BE2C (cell line): ENCODE results near the gene DLG2.

Source experiments
- DNase-seq: peaks from one replicate; pipeline ENCODE4 v3.0.0-alpha.2; 2020
- H3K27me3 ChIP-seq: fragments of 250-450 bp; sonication (Bioruptor Pico); 2 replicates; pipeline ENCODE4 v1.5.1; 2020; ENCODE audit warnings: mild to moderate bottlenecking
- H3K36me3 ChIP-seq: fragments of 250-450 bp; sonication (Bioruptor Pico); 2 replicates; pipeline ENCODE4 v1.5.1; 2020; ENCODE audit warnings: mild to moderate bottlenecking
- H3K4me1 ChIP-seq: fragments of 250-450 bp; sonication (Bioruptor Pico); 2 replicates; pipeline ENCODE4 v1.5.1; 2020
- H3K4me3 ChIP-seq: 2 replicates; pipeline ENCODE4 v1.5.1; 2011; ENCODE audit warnings: low read depth, low read length
- H3K9me3 ChIP-seq: fragments of 250-450 bp; sonication (Bioruptor Pico); 2 replicates; pipeline ENCODE4 v1.5.1; 2020
- TF ChIP-seq, protein P1 (sequence below): IDR thresholded peaks from 2 replicates; pipeline ENCODE4 v1.5.1; 2012; ENCODE audit warnings: mild to moderate bottlenecking, low read depth, low read length

The DLG2 gene

GRCh38 chr11:83938148-83938547 lies 1689.0 kb downstream of the DLG2 start:
- Histone ChIP-seq H3K27me3 (no peaks in the 10 kb centered on the region), H3K9me3 (no peaks in the 10 kb centered on the region), H3K4me1 (no peaks in the 10 kb centered on the region), H3K4me3 (no peak overlapping the region), H3K36me3 (no peaks in the 10 kb centered on the region)
- DNase-seq: no peak
- TF ChIP-seq, protein P1, sequence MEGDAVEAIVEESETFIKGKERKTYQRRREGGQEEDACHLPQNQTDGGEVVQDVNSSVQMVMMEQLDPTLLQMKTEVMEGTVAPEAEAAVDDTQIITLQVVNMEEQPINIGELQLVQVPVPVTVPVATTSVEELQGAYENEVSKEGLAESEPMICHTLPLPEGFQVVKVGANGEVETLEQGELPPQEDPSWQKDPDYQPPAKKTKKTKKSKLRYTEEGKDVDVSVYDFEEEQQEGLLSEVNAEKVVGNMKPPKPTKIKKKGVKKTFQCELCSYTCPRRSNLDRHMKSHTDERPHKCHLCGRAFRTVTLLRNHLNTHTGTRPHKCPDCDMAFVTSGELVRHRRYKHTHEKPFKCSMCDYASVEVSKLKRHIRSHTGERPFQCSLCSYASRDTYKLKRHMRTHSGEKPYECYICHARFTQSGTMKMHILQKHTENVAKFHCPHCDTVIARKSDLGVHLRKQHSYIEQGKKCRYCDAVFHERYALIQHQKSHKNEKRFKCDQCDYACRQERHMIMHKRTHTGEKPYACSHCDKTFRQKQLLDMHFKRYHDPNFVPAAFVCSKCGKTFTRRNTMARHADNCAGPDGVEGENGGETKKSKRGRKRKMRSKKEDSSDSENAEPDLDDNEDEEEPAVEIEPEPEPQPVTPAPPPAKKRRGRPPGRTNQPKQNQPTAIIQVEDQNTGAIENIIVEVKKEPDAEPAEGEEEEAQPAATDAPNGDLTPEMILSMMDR: no peak

GRCh38 chr11:83933008-83933407 lies 1694.1 kb downstream of the DLG2 start:
- H3K4me1 ChIP-seq: no peaks in the 10 kb centered on the region
- H3K9me3 ChIP-seq: no peaks in the 10 kb centered on the region
- TF ChIP-seq, protein P1: no peak
- no peaks in the 10 kb centered on the region for H3K36me3 ChIP-seq
- no peaks in the 10 kb centered on the region for H3K27me3 ChIP-seq
- no peak overlapping the region for H3K4me3 ChIP-seq
- DNase-seq: no peak

DNA sequence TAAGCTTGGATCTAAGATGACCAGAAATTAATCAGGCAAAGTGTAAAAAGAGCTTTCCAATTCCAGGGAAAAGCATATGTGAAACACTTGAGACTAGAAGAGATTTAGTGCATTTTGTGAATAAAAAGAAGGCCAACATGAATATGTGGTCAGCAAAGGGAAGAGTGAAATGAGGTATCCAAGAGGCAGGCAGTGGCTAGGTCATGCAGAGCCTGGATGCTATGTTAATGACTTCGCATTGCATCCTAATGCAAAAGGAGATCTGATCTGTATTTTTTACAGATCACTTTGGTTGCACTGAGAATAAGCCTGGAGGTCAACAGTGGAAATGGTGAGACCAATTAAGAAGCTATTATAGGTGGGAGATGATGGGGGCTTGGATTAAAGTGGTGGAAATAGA lies 1699.7 kb downstream of the DLG2 start:
- TF ChIP-seq, protein P1: no peak

DNA sequence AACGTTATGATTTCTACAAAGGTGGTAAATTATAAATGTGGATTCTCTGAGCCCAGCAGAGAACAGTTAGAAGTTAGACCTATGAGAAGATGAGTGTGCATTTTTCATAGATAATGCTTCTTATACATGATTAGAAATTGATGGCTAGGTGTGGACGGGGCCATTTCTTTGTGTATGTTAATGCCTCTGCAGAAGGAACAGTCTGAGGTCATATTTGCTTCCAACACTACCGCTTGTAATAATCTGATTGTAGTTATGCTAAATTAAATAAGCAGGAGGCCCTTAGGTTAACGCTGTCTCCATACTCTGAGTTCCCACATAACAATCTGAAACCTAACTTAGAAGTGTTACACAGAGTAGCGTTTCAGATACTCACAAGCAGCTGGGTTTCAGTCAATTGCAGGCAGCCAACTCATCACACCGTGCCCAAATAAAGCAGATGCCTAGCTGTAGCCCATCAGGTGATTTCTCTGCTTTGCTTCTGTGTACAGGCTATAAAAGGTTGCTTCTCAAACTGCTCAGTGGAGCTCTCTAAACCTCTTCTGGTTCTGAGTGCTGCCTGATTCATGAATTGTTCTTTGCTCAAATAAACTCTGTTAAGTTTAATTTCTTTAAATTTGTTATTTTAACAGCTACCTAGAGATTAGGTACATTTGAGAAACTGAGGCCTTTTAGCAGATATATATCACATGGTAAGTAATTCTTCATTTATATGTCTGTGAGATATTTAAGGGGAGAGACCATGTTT lies 1702.2 kb downstream of the DLG2 start:
- H3K36me3 ChIP-seq: no peaks in the 10 kb centered on the region
- H3K4me1 ChIP-seq: peaks cover 14% of the 10 kb centered on the region
- H3K27me3 ChIP-seq: no peaks in the 10 kb centered on the region
- no peaks in the 10 kb centered on the region for H3K9me3 ChIP-seq
- TF ChIP-seq, protein P1: no peak
- DNase-seq: no peak
- no peak overlapping the region for H3K4me3 ChIP-seq

More for the DNA sequence above, 1699.7 kb downstream of the DLG2 start:
- DNase-seq: no peak
- Histone ChIP-seq H3K27me3 (no peaks in the 10 kb centered on the region), H3K4me1 (peaks cover 8% of the 10 kb centered on the region), H3K4me3 (no peak overlapping the region), H3K9me3 (no peaks in the 10 kb centered on the region), H3K36me3 (no peaks in the 10 kb centered on the region)

DNA sequence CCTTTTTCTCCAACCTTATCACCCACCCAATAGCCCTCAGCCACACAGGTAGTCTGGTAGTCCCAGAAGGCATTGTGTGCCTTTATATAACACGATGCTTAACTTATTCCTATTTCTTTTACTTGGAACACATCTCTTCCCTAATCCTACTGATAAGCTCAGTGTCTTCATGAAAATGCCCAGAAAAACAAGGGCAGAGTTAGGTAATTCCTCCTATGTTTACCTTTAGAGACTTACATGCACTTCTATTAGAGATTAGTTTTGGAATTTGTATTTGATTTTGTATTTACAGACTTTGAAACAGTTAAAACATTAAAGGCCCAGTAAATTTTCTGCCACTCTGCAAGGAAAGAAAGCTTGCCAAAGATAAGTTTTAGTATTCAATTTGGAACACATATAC lies 1703.2 kb downstream of the DLG2 start:
- Histone ChIP-seq H3K4me1 (peaks cover 14% of the 10 kb centered on the region), H3K27me3 (no peaks in the 10 kb centered on the region), H3K9me3 (no peaks in the 10 kb centered on the region), H3K36me3 (no peaks in the 10 kb centered on the region), H3K4me3 (no peak overlapping the region)
- DNase-seq: no peak
- TF ChIP-seq, protein P1: no peak

DNA sequence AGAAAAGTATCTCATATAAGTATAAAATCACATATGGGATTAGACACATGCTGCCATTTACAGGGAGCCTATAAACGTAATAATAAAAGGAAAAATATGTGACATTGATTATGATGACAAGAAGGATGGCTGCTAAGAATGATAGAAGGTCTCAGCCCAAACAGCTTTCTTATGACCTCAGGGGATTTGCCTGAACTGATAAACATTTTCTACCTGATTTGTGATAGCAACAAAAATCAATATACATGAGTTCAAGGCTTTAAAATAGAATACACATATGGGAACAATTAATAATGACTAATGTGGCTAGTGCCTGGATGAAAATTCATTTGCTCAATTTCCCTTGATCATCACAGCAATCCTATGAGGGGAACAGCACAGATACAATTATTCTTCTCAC lies 1704.2 kb downstream of the DLG2 start:
- no peaks in the 10 kb centered on the region for H3K9me3 ChIP-seq
- H3K36me3 ChIP-seq: no peaks in the 10 kb centered on the region
- H3K4me3 ChIP-seq: no peak overlapping the region
- H3K27me3 ChIP-seq: no peaks in the 10 kb centered on the region
- TF ChIP-seq, protein P1: no peak
- DNase-seq: no peak
- peaks cover 14% of the 10 kb centered on the region for H3K4me1 ChIP-seq
